ENCODE data around the gene ZBED1.

- TF ChIP-seq CTCF (IDR thresholded peaks at IDR 0.05; ENCODE audit: extremely low read depth in 1 of 2, insufficient read depth in 1 of 2, low read depth in 1 of 2, low read length in 2 of 2): no peak
- no peak for TF ChIP-seq POLR2A (IDR thresholded peaks at IDR 0.05; ENCODE audit: low read depth, low read length)
Measured at GRCh38 chrX:2471641-2472040, 29.1 kb downstream of the ZBED1 start.

Data from endothelial cell of umbilical vein (primary cell).